ENCODE data around the gene GNB1L.

GNB1L gene

DNA sequence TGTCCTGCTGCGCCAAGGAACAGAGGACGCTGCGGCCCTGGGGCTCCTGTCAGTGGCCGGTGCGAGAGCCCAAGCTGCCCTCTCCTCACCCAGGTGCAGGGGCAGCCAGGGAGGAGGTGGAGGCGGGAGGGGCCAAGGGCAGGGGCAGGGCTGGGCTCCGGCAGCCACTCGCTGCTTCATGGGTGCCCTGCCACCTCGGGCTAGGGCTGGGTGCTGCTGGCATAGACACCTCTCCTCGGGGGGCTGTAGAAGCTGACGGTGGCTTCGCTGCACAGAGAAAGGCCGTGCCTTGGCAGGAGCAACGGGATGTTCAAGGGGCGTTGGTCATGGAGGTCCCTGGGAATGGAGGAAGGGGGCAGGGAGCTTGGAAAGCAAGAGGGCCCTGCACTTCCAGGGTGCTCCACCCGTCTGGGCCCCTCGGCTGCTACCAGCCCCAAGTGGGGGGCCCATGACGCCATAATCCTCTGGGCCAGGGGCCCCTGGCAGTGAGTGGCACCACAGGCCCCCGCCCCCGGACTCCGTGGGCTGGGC lies 95.7 kb downstream of the GNB1L start:
- Histone ChIP-seq H3K9me3 (replicated peaks in 1 of 2; ENCODE audit: control insufficient read depth in 2 of 2, insufficient read depth in 1 of 2, low read depth in 1 of 2, low read length in 2 of 2) (peaks cover 3 to 5% of the 10 kb centered on the region in 2 donors), H3K79me1 (ENCODE audit: low read depth, low read length) (no peaks in the 10 kb centered on the region), H3K27me3 (ENCODE audit: control insufficient read depth in 3 of 3, insufficient read depth in 3 of 3, low read depth in 1 of 3, low read length in 3 of 3) (peaks cover 76 to 96% (median 94%) of the 10 kb centered on the region in 3 experiments), H4K8ac (ENCODE audit: low read depth, low read length) (no peak overlapping the region), H3K36me3 (replicated peaks in 1 of 2; ENCODE audit: control insufficient read depth in 2 of 2, insufficient read depth in 2 of 2, low read length in 2 of 2) (no peaks in the 10 kb centered on the region), H3K4ac (ENCODE audit: low read length) (no peak overlapping the region), H3K14ac (ENCODE audit: low read length) (no peak overlapping the region), H3K4me1 (ENCODE audit: control insufficient read depth in 2 of 2, insufficient read depth in 1 of 2, low read depth in 1 of 2, low read length in 2 of 2) (peaks cover 10 to 13% of the 10 kb centered on the region in 2 donors), H3K4me2 (ENCODE audit: insufficient read depth, low read length, poor library complexity, severe bottlenecking) (peak overlapping the region; percentile 31), H2BK12ac (ENCODE audit: low read length) (peak overlapping the region; percentile 46), H2BK5ac (ENCODE audit: low read length) (no peak overlapping the region), H3K4me3 (ENCODE audit: low read length in 2 of 2) (no peak overlapping the region), H3K18ac (ENCODE audit: low read length) (peak overlapping the region; percentile 80), H2AK5ac (ENCODE audit: low read depth, low read length) (peak overlapping the region; percentile 8), H2AFZ (ENCODE audit: low read length) (no peak overlapping the region), H2BK120ac (ENCODE audit: low read depth, low read length) (no peak overlapping the region), H2BK15ac (ENCODE audit: low read length) (no peak overlapping the region), H3K27ac (replicated peaks; ENCODE audit: low read length) (no peak overlapping the region), H3K9ac (ENCODE audit: low read depth, low read length, poor library complexity) (no peak overlapping the region), H3K23ac (ENCODE audit: low read depth, low read length, poor library complexity) (peak overlapping the region; percentile 97), H4K91ac (ENCODE audit: low read depth, low read length, poor library complexity) (no peak overlapping the region)
- no CpG with 5 or more reads among the region's 21 CpGs for WGBS, 2 donors (ENCODE audit: extremely low coverage in 2 of 2, insufficient read length in 2 of 2, insufficient replicate concordance in 1 of 2)
- no peak for DNase-seq (ENCODE audit: low spot score)

- no peak overlapping the region for H2AFZ ChIP-seq (ENCODE audit: low read length)
- H3K4ac ChIP-seq (ENCODE audit: low read length), result no peak overlapping the region
- no peak overlapping the region for H3K27ac ChIP-seq (replicated peaks; ENCODE audit: low read length)
- H3K4me3 ChIP-seq (ENCODE audit: low read length in 2 of 2), result no peak overlapping the region
- H3K79me1 ChIP-seq (ENCODE audit: low read depth, low read length), result no peaks in the 10 kb centered on the region
- H2AK5ac ChIP-seq (ENCODE audit: low read depth, low read length), result peak overlapping the region; percentile 82
- peak overlapping the region; percentile 92 for H2BK12ac ChIP-seq (ENCODE audit: low read length)
- WGBS, 2 donors (ENCODE audit: extremely low coverage in 2 of 2, insufficient read length in 2 of 2, insufficient replicate concordance in 1 of 2), result no CpG with 5 or more reads among the region's 43 CpGs
- H4K8ac ChIP-seq (ENCODE audit: low read depth, low read length), result no peak overlapping the region
- peak overlapping the region; percentile 31 for H3K4me2 ChIP-seq (ENCODE audit: insufficient read depth, low read length, poor library complexity, severe bottlenecking)
- H4K91ac ChIP-seq (ENCODE audit: low read depth, low read length, poor library complexity), result no peak overlapping the region
- H2BK120ac ChIP-seq (ENCODE audit: low read depth, low read length), result no peak overlapping the region
- peaks cover 12 to 13% of the 10 kb centered on the region in 2 donors for H3K4me1 ChIP-seq (ENCODE audit: control insufficient read depth in 2 of 2, insufficient read depth in 1 of 2, low read depth in 1 of 2, low read length in 2 of 2)
- no peak for DNase-seq (ENCODE audit: low spot score)
- H2BK15ac ChIP-seq (ENCODE audit: low read length), result peak overlapping the region; percentile 71
- H3K18ac ChIP-seq (ENCODE audit: low read length), result peak overlapping the region; percentile 83
- peak overlapping the region; percentile 50 for H3K9ac ChIP-seq (ENCODE audit: low read depth, low read length, poor library complexity)
- H2BK5ac ChIP-seq (ENCODE audit: low read length), result peak overlapping the region; percentile 59
- H3K36me3 ChIP-seq (replicated peaks in 1 of 2; ENCODE audit: control insufficient read depth in 2 of 2, insufficient read depth in 2 of 2, low read length in 2 of 2), result no peaks in the 10 kb centered on the region
- H3K14ac ChIP-seq (ENCODE audit: low read length), result no peak overlapping the region
- peaks cover 69 to 96% (median 94%) of the 10 kb centered on the region in 3 experiments for H3K27me3 ChIP-seq (ENCODE audit: control insufficient read depth in 3 of 3, insufficient read depth in 3 of 3, low read depth in 1 of 3, low read length in 3 of 3)
- peaks cover 0 to 2% of the 10 kb centered on the region in 2 donors for H3K9me3 ChIP-seq (replicated peaks in 1 of 2; ENCODE audit: control insufficient read depth in 2 of 2, insufficient read depth in 1 of 2, low read depth in 1 of 2, low read length in 2 of 2)
- H3K23ac ChIP-seq (ENCODE audit: low read depth, low read length, poor library complexity), result peak overlapping the region; percentile 100
These were observed 96.4 kb downstream of the GNB1L start for GRCh38 chr22:19757985-19758895.

GRCh38 chr22:19757140-19757984 lies 97.3 kb downstream of the GNB1L start:
- H3K27me3 ChIP-seq (ENCODE audit: control insufficient read depth in 3 of 3, insufficient read depth in 3 of 3, low read depth in 1 of 3, low read length in 3 of 3), result peaks cover 60 to 94% (median 93%) of the 10 kb centered on the region in 3 experiments
- no CpG with 5 or more reads among the region's 16 CpGs for WGBS, 2 donors (ENCODE audit: extremely low coverage in 2 of 2, insufficient read length in 2 of 2, insufficient replicate concordance in 1 of 2)
- peak overlapping the region; percentile 59 for H2BK5ac ChIP-seq (ENCODE audit: low read length)

More at GRCh38 chr22:19757140-19757984, 97.3 kb downstream of the GNB1L start:
- Histone ChIP-seq H3K14ac (ENCODE audit: low read length) (no peak overlapping the region), H3K4ac (ENCODE audit: low read length) (no peak overlapping the region), H2AK5ac (ENCODE audit: low read depth, low read length) (peak overlapping the region; percentile 82), H3K23ac (ENCODE audit: low read depth, low read length, poor library complexity) (peak overlapping the region; percentile 100), H3K79me1 (ENCODE audit: low read depth, low read length) (no peaks in the 10 kb centered on the region), H3K18ac (ENCODE audit: low read length) (peak overlapping the region; percentile 60), H2BK15ac (ENCODE audit: low read length) (peak overlapping the region; percentile 71), H4K91ac (ENCODE audit: low read depth, low read length, poor library complexity) (no peak overlapping the region), H3K27ac (replicated peaks; ENCODE audit: low read length) (no peak overlapping the region), H2BK120ac (ENCODE audit: low read depth, low read length) (no peak overlapping the region), H3K36me3 (replicated peaks in 1 of 2; ENCODE audit: control insufficient read depth in 2 of 2, insufficient read depth in 2 of 2, low read length in 2 of 2) (no peaks in the 10 kb centered on the region), H2BK12ac (ENCODE audit: low read length) (no peak overlapping the region), H3K4me1 (ENCODE audit: control insufficient read depth in 2 of 2, insufficient read depth in 1 of 2, low read depth in 1 of 2, low read length in 2 of 2) (peaks cover 13 to 19% of the 10 kb centered on the region in 2 donors), H2AFZ (ENCODE audit: low read length) (no peak overlapping the region), H4K8ac (ENCODE audit: low read depth, low read length) (no peak overlapping the region), H3K4me3 (ENCODE audit: low read length in 2 of 2) (no peak overlapping the region), H3K9me3 (replicated peaks in 1 of 2; ENCODE audit: control insufficient read depth in 2 of 2, insufficient read depth in 1 of 2, low read depth in 1 of 2, low read length in 2 of 2) (peaks cover 0 to 5% of the 10 kb centered on the region in 2 donors), H3K4me2 (ENCODE audit: insufficient read depth, low read length, poor library complexity, severe bottlenecking) (no peak overlapping the region), H3K9ac (ENCODE audit: low read depth, low read length, poor library complexity) (no peak overlapping the region)
- DNase-seq (ENCODE audit: low spot score), result no peak
